ENCODE results near the gene KDM6A. TPM values are rescaled to one million over a fixed set of nuclear protein-coding genes. Genes with fewer than 3 reads are reported as not detected.
A peak's percentile ranks its signal among the peaks of the same experiment; 100 is the strongest.
"Not testable (repeated sequence)": the region's sequence is repeated elsewhere in the genome, so short reads cannot be mapped to it uniquely, and the experiment has no call there.

KDM6A gene
- total RNA-seq, 4 donors from 2014 or later, result 35.0 to 69.5 (median 48.1) TPM

- no peaks in the 10 kb centered on the region for H3K9me3 ChIP-seq
- TF ChIP-seq POLR2A (IDR thresholded peaks at IDR 0.05), result no peak
- TF ChIP-seq CTCF (IDR thresholded peaks at IDR 0.05), result no peak
- H3K27ac ChIP-seq, result no peak overlapping the region
- no peak overlapping the region for H3K4me3 ChIP-seq (replicated peaks in 1 of 3)
- no peaks in the 10 kb centered on the region for H3K27me3 ChIP-seq
- no peaks in the 10 kb centered on the region for H3K4me1 ChIP-seq
- DNase-seq, result no peak
- intact Hi-C loops (cut with DNase I), result no loop called here
- no peaks in the 10 kb centered on the region for H3K36me3 ChIP-seq
Observed at GRCh38 chrX:45050558-45050957, 177.6 kb downstream of the KDM6A start.

GRCh38 chrX:45056428-45057145 lies 183.6 kb downstream of the KDM6A start:
- Histone ChIP-seq H3K36me3 (peaks cover 12 to 14% of the 10 kb centered on the region in 2 donors), H3K27me3 (no peaks in the 10 kb centered on the region), H3K4me1 (no peaks in the 10 kb centered on the region), H3K27ac (no peak overlapping the region), H3K9me3 (no peaks in the 10 kb centered on the region), H3K4me3 (replicated peaks in 1 of 3) (no peak overlapping the region)
- no peak for DNase-seq
- TF ChIP-seq CTCF (IDR thresholded peaks at IDR 0.05) (no peak), POLR2A (IDR thresholded peaks at IDR 0.05) (no peak)
- WGBS, 2 donors, result 90% methylated on average over 2 of the region's 2 CpGs
- intact Hi-C loops (cut with DNase I), result no loop called here

DNA sequence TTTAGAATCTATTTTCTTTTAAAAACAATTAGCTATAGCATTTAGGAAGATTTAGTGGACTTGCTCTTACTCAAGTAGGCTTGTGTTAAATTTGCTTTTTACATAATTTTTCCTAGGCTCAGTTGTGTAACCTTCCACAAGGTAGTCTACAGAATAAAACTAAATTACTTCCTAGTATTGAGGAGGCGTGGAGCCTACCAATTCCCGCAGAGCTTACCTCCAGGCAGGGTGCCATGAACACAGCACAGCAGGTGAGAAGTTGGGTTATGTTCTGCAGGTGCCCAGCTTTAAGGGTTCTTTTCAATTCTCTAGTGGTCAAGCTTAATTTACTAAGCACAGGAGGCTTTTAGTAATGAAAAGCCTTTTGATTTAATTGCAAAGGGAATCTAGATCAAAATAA lies 186.9 kb downstream of the KDM6A start:
- intact Hi-C loops (cut with DNase I); DNase-seq; H3K9me3 ChIP-seq; H3K27me3 ChIP-seq; H3K27ac ChIP-seq; H3K4me3 ChIP-seq (replicated peaks in 1 of 3); H3K4me1 ChIP-seq: not testable (repeated sequence)
- WGBS, 2 donors, result 85 to 94% methylated on average over 2 of the region's 2 CpGs
- peaks cover 24 to 29% of the 10 kb centered on the region in 2 donors for H3K36me3 ChIP-seq

- intact Hi-C loops (cut with DNase I), result no loop called here
- Histone ChIP-seq H3K36me3 (peaks cover 24 to 29% of the 10 kb centered on the region in 2 donors), H3K4me3 (replicated peaks in 1 of 3) (no peak overlapping the region), H3K27ac (no peak overlapping the region), H3K27me3 (no peaks in the 10 kb centered on the region), H3K9me3 (no peaks in the 10 kb centered on the region), H3K4me1 (no peaks in the 10 kb centered on the region)
- TF ChIP-seq POLR2A (IDR thresholded peaks at IDR 0.05) (no peak), CTCF (IDR thresholded peaks at IDR 0.05) (no peak)
- WGBS, 2 donors, result 95 to 96% methylated on average over 11 of the region's 11 CpGs
- peak in 1 of 2 donors; percentile 9 for DNase-seq
Observed at GRCh38 chrX:45063319-45064095, 190.5 kb downstream of the KDM6A start.

DNA sequence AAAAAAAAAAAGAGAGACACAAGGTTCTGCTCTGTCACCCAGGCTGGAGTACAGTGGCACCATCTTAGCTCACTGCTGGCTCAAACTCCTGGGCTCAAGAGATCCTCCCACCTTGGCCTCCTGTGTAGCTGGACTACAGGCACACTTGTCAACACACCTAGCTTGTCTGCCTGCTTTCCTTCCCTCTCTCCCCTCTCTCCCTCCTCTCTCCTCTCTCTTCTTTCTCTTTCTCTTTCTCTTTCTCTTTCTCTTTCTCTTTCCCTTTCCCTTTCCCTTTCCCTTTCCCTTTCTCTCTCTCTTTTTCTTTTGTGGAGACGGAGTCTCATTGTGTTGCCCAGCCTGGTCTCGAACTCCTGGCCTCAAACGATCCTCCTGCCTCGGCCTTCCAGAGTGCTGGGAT lies 195.6 kb downstream of the KDM6A start:
- no peaks in the 10 kb centered on the region for H3K9me3 ChIP-seq
- no peak overlapping the region for H3K4me3 ChIP-seq (replicated peaks in 1 of 3)
- no peak overlapping the region for H3K27ac ChIP-seq
- TF ChIP-seq POLR2A (IDR thresholded peaks at IDR 0.05), result no peak
- TF ChIP-seq CTCF (IDR thresholded peaks at IDR 0.05), result no peak
- peaks cover 0 to 4% of the 10 kb centered on the region in 2 donors for H3K4me1 ChIP-seq
- WGBS, 2 donors, result 91 to 94% methylated on average over 4 of the region's 4 CpGs
- DNase-seq, result no peak
- no peaks in the 10 kb centered on the region for H3K27me3 ChIP-seq
- peaks cover 7 to 16% of the 10 kb centered on the region in 2 donors for H3K36me3 ChIP-seq
- intact Hi-C loops (cut with DNase I), result no loop called here

Data from thyroid gland (tissue), 4 donors.